Subcutaneous adipose tissue (tissue), 4 donors: Measurements from ENCODE around the gene SNX5. TPM values are rescaled to one million over a fixed set of nuclear protein-coding genes. Genes with fewer than 3 reads are reported as not detected.

Source experiments
- total RNA-seq, 4 donors: library from RNA; depleted of rRNA; stranded (reverse); fragments of >200 nt; gene quantifications; one replicate each; pipeline ENCODE4 v1.1.0, GENCODE V29; 2016
- TF ChIP-seq, protein P1 (sequence below): fragments of 450-650 bp; IDR thresholded peaks from one replicate; pipeline ENCODE4 v1.5.1; 2016; ENCODE audit warnings: low read depth, mild to moderate bottlenecking, control low read depth, antibody characterized with exemption, moderate library complexity

Gene SNX5
- total RNA-seq: 100 to 1,000 TPM; 114 to 169 (median 139) TPM

DNA sequence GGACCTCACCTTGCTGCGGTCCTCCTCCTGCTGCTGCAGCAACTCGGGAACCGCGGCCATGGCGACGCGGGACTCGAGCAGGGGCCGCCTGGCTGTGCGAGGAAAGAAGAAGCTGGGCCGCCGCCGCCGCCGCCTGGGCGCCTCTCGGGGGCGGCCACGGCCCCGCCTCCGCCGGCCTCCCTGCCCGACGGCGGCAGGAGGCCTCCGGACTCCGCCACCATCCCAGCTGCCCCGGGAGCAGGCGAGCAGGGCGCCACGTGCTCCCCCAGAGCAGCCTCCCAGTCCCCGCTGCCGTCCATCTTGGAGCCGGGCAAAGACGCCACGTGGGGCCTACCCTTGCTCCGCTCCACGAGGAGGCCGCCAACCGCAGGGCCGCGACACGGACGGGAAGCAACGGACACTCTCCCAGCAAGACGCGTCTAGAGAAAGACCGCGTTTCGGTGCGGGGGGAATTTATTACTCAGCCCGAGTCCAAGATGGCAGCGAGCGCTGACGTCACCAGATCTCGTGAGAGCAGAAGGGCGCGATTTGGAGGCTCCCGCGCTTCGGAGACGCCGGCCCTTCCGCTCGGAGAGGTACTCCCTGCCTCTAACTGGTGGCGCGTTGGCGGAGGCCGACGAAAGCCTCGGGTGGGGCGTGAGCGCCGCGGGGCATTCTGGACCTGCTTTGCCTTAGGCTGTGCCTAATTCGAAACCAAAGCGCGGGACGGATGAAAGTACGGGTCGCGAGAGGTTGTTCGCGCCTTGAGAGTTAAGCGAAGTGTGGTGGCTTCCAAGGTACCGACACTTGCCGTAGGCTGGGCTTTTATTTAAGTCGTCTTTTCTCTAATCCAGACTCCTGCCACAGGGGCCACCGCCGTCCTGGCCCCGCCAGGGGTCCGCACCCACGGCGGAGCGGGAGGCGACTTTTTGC, at the start of gene SNX5, which contains the start of gene MGME1:
Gene SNX5 (minus strand): TSS at position 429 of the 912 bp plus-strand sequence. CDS start 369 bp downstream, at position 60.
Gene MGME1 (plus strand): TSS at position 653 of the 912 bp plus-strand sequence. CDS start 842 bp downstream, outside the sequence.
- TF ChIP-seq, protein P1, sequence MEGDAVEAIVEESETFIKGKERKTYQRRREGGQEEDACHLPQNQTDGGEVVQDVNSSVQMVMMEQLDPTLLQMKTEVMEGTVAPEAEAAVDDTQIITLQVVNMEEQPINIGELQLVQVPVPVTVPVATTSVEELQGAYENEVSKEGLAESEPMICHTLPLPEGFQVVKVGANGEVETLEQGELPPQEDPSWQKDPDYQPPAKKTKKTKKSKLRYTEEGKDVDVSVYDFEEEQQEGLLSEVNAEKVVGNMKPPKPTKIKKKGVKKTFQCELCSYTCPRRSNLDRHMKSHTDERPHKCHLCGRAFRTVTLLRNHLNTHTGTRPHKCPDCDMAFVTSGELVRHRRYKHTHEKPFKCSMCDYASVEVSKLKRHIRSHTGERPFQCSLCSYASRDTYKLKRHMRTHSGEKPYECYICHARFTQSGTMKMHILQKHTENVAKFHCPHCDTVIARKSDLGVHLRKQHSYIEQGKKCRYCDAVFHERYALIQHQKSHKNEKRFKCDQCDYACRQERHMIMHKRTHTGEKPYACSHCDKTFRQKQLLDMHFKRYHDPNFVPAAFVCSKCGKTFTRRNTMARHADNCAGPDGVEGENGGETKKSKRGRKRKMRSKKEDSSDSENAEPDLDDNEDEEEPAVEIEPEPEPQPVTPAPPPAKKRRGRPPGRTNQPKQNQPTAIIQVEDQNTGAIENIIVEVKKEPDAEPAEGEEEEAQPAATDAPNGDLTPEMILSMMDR: no peak

GRCh38 chr20:18018100-18018499, 49.5 kb upstream of the SNX5 start:
- TF ChIP-seq, protein P1: no peak

DNA sequence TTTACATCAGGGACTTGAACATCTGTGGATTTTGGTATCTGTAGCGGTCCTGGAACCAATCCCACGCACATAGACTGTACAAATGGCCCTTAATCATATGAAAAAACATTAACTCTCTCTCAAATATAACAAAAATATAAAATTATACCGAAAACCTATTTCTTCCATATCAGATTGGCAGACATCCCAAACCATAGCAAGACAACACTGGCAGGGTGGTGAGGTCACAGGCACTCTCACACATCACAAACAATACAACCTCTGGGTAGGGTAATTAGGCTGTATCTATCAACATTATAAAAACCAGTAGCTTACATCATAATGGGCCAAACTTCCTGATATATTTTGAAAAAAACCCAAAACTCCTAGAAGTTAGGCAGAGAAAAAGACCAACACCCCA, 48.2 kb upstream of the SNX5 start:
- TF ChIP-seq, protein P1: no peak

DNA sequence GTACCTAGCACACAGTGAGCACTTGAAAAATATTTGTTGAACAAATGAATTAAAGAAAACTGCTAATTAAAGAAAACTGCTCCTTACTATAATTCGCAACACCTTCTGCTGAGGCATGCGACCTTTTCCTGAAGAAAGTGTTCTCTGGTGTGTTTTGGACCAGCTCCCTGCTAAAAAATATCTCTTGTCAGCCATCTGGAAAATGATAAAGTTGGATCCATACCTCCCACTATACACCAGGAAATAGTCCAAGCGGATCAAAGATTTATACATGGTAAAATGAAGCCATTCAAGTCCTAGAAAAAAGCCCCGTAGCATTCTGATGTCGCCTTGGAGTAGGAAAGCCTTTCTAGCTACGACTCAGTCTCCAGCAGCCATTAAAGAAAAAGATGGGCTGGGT, 45.8 kb upstream of the SNX5 start:
- TF ChIP-seq, protein P1: no peak

GRCh38 chr20:18012901-18013300, 44.3 kb upstream of the SNX5 start:
- TF ChIP-seq, protein P1: no peak

GRCh38 chr20:18011951-18012645, 43.5 kb upstream of the SNX5 start:
- TF ChIP-seq, protein P1: no peak

GRCh38 chr20:18011482-18011881, 42.9 kb upstream of the SNX5 start:
- TF ChIP-seq, protein P1: no peak
